ENCODE data around the gene ZSWIM1.
"Not testable (repeated sequence)": the region's sequence is repeated elsewhere in the genome, so short reads cannot be mapped to it uniquely, and the experiment has no call there.

Gene ZSWIM1

GRCh38 chr20:45887346-45887715 is 6.3 kb downstream of the ZSWIM1 start, which contains the start of gene SPATA25:
Gene SPATA25, minus strand, starts transcription at chr20:45887622. Its CDS starts 32 bp downstream, at chr20:45887590.
- no peak for DNase-seq (ENCODE audit: low read depth in 4 of 4, low spot score in 1 of 4)

GRCh38 chr20:45888681-45889080 is 7.7 kb downstream of the ZSWIM1 start:
- no peak for DNase-seq (ENCODE audit: low read depth in 4 of 4, low spot score in 1 of 4)

GRCh38 chr20:45890077-45890984 is 9.3 kb downstream of the ZSWIM1 start:
- no peak for DNase-seq (ENCODE audit: low read depth in 4 of 4, low spot score in 1 of 4)

GRCh38 chr20:45890985-45891983 is 10.3 kb downstream of the ZSWIM1 start, which contains the start of the genes CTSA and NEURL2:
Gene CTSA, plus strand, starts transcription at chr20:45891335. Its CDS starts 234 bp downstream, at chr20:45891569.
Gene NEURL2, minus strand, starts transcription at chr20:45891208. Its CDS starts 217 bp downstream, at chr20:45890991.
- peak; percentile 69 to 78 (median 75) for DNase-seq (ENCODE audit: low read depth in 4 of 4, low spot score in 1 of 4)

GRCh38 chr20:45892049-45892825 is 11.2 kb downstream of the ZSWIM1 start:
- no peak for DNase-seq (ENCODE audit: low read depth in 4 of 4, low spot score in 1 of 4)

GRCh38 chr20:45892828-45893500 is 11.9 kb downstream of the ZSWIM1 start:
- DNase-seq (ENCODE audit: low read depth in 4 of 4, low spot score in 1 of 4) = no peak

GRCh38 chr20:45893831-45894230 is 12.8 kb downstream of the ZSWIM1 start:
- DNase-seq (ENCODE audit: low read depth in 4 of 4, low spot score in 1 of 4) = no peak

GRCh38 chr20:45894797-45895196 is 13.8 kb downstream of the ZSWIM1 start:
- DNase-seq (ENCODE audit: low read depth in 4 of 4, low spot score in 1 of 4) = no peak

- DNase-seq (ENCODE audit: low read depth in 4 of 4, low spot score in 1 of 4) = no peak
These were observed 15.7 kb downstream of the ZSWIM1 start for GRCh38 chr20:45896641-45897161.

GRCh38 chr20:45897289-45897688 is 16.3 kb downstream of the ZSWIM1 start:
- DNase-seq (ENCODE audit: low read depth in 4 of 4, low spot score in 1 of 4) = no peak

GRCh38 chr20:45897692-45898091 is 16.7 kb downstream of the ZSWIM1 start:
- DNase-seq (ENCODE audit: low read depth in 4 of 4, low spot score in 1 of 4) = no peak

GRCh38 chr20:45898285-45898684 is 17.3 kb downstream of the ZSWIM1 start:
- DNase-seq (ENCODE audit: low read depth in 4 of 4, low spot score in 1 of 4) = no peak

- no peak for DNase-seq (ENCODE audit: low read depth in 4 of 4, low spot score in 1 of 4)
These were observed 18.2 kb downstream of the ZSWIM1 start for GRCh38 chr20:45899046-45899835.

GRCh38 chr20:45901332-45901731 is 20.3 kb downstream of the ZSWIM1 start:
- DNase-seq (ENCODE audit: low read depth in 4 of 4, low spot score in 1 of 4) = not testable (repeated sequence)

- DNase-seq (ENCODE audit: low read depth in 4 of 4, low spot score in 1 of 4) = no peak
These were observed 21.2 kb downstream of the ZSWIM1 start for GRCh38 chr20:45902199-45902701.

GRCh38 chr20:45904583-45905504 is 23.8 kb downstream of the ZSWIM1 start:
- DNase-seq (ENCODE audit: low read depth in 4 of 4, low spot score in 1 of 4) = no peak

GRCh38 chr20:45905505-45906079 is 24.6 kb downstream of the ZSWIM1 start:
- no peak for DNase-seq (ENCODE audit: low read depth in 4 of 4, low spot score in 1 of 4)

All from stimulated activated CD4-positive, alpha-beta T cell treated with anti-CD3 and anti-CD28 coated beads, Interleukin-1b, Interleukin-23, amount 100 ng/mL, for 24 hours (primary cell).